Suprapubic skin (tissue), 4 donors: ENCODE results near the gene SFXN5. TPM values are rescaled to one million over a fixed set of nuclear protein-coding genes. Genes with fewer than 3 reads are reported as not detected.

Experiments
- DNase-seq, 2 donors: peaks; one replicate each; pipeline ENCODE4 v3.0.0-alpha.2; 2019; ENCODE audit warnings: low spot score in 2 of 2
- H3K27ac ChIP-seq: fragments of 200-600 bp; sonication (generic); one replicate; pipeline ENCODE4 v1.5.1; 2019
- H3K27me3 ChIP-seq: fragments of 200-600 bp; sonication (generic); one replicate; pipeline ENCODE4 v1.5.1; 2019
- H3K36me3 ChIP-seq: fragments of 200-600 bp; sonication (generic); one replicate; pipeline ENCODE4 v1.5.1; 2019
- H3K4me1 ChIP-seq: fragments of 200-600 bp; sonication (generic); one replicate; pipeline ENCODE4 v1.5.1; 2019
- H3K4me3 ChIP-seq: fragments of 200-600 bp; sonication (generic); one replicate; pipeline ENCODE4 v1.5.1; 2019; ENCODE audit warnings: mild to moderate bottlenecking
- H3K9me3 ChIP-seq: fragments of 200-600 bp; sonication (generic); one replicate; pipeline ENCODE4 v1.5.1; 2019
- EP300 ChIP-seq: sonication (generic); formaldehyde crosslinking; IDR thresholded peaks from one replicate; pipeline ENCODE4 v1.6.1; 2017; ENCODE audit warnings: antibody characterized with exemption
- POLR2A ChIP-seq, 2 donors: fragments of 450-650 bp; IDR thresholded peaks; one replicate each; pipeline ENCODE4 v1.6.1; 2017; ENCODE audit warnings: antibody characterized with exemption in 2 of 2, mild to moderate bottlenecking in 2 of 2, moderate library complexity in 2 of 2
- POLR2AphosphoS5 ChIP-seq, 3 donors: sonication (generic); formaldehyde crosslinking; IDR thresholded peaks; one replicate each; pipeline ENCODE4 v1.6.1; 2017; ENCODE audit warnings: antibody characterized with exemption in 3 of 3
- WGBS: methylation state at CpG from one replicate; pipeline ENCODE4 v1.1.5; 2018; 5-methylcytosine and 5-hydroxymethylcytosine counted together
- total RNA-seq, 4 donors: library from RNA; depleted of rRNA; stranded (reverse); fragments of >200 nt; gene quantifications; one replicate each; pipeline ENCODE4 v1.1.0, GENCODE V29; 2016
- TF ChIP-seq, protein P1 (sequence below), 2 donors: fragments of 200-600 bp in 1 of 2; fragments of 450-650 bp in 1 of 2; sonication (generic) in 1 of 2; IDR thresholded peaks; one replicate each; pipeline ENCODE4 v1.5.1; 2016 to 2019; ENCODE audit warnings: antibody characterized with exemption in 2 of 2, mild to moderate bottlenecking in 1 of 2, moderate library complexity in 1 of 2

The SFXN5 gene
- total RNA-seq, 4 donors from 2014 or later: 11.9 to 25.7 (median 18.8) TPM

DNA sequence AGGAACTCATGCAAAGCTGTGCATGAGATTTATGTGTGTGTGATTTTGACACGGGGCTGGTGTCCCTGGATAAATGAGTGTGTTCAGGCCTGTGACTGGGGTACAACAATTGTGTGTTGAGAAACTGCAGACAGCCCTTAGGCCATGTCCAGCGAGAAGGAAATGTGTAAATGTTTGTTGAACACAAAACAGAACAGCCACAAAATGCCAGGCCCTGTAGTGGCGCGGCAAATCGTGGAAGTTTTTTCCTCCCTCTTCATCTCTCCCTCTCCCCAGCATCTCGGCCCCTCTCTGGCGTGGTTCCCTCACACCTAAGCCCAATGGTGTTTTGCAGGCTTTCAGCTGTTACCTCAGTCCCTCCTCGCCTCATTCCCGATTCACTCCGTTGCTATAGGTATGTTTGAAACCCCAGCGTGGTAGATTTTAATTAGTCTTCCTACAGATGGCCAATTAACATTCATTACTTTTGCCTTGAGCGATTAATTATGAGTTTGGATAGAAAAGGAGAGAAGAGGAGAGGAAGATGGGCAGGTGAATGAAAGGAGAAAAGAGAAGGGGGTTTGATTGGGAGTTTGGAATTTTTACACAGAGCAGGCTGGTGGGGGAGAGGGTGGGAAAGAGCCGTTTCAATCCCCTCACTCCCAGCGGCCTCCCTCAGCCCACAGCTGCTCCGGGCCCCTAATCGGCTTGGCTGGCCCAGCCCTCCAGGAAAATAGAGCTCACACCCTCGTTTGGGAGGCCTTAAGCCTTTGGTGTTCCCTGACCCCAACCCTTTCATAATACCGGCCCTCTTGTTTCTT lies 173.5 kb downstream of the SFXN5 start:
- Histone ChIP-seq H3K36me3 (no peaks in the 10 kb centered on the region), H3K4me3 (no peak overlapping the region), H3K27me3 (peaks cover 60% of the 10 kb centered on the region), H3K4me1 (peaks cover 13% of the 10 kb centered on the region), H3K27ac (no peak overlapping the region), H3K9me3 (no peaks in the 10 kb centered on the region)
- DNase-seq: no peak
- TF ChIP-seq POLR2AphosphoS5 (IDR thresholded peaks at IDR 0.05) (no peak), EP300 (no peak), POLR2A (IDR thresholded peaks at IDR 0.05) (no peak)
- TF ChIP-seq, protein P1, sequence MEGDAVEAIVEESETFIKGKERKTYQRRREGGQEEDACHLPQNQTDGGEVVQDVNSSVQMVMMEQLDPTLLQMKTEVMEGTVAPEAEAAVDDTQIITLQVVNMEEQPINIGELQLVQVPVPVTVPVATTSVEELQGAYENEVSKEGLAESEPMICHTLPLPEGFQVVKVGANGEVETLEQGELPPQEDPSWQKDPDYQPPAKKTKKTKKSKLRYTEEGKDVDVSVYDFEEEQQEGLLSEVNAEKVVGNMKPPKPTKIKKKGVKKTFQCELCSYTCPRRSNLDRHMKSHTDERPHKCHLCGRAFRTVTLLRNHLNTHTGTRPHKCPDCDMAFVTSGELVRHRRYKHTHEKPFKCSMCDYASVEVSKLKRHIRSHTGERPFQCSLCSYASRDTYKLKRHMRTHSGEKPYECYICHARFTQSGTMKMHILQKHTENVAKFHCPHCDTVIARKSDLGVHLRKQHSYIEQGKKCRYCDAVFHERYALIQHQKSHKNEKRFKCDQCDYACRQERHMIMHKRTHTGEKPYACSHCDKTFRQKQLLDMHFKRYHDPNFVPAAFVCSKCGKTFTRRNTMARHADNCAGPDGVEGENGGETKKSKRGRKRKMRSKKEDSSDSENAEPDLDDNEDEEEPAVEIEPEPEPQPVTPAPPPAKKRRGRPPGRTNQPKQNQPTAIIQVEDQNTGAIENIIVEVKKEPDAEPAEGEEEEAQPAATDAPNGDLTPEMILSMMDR (IDR thresholded peaks at IDR 0.05): no peak
- whole genome bisulfite sequencing: 71% methylated on average over 18 of the region's 18 CpGs

DNA sequence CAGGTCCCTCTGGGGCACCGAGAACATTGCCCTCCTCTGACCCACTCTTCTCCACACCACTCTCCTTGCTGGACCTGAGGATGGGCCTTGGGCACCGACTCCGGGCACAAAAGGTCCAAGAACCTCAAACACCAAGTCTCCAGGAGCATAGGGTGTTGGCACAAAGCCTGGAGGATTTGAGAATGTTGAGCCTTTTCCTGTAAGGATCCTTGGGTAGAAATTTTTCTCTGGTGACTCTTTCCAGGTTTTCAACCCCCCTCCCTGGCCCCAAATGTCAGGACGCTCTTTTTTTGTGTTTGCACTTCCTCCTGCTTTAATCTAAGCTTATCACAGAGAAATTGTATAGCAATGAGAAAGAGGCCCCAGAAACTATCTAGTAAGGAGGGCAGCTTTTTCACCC lies 175.1 kb downstream of the SFXN5 start:
- TF ChIP-seq POLR2A (IDR thresholded peaks at IDR 0.05) (no peak), EP300 (no peak), POLR2AphosphoS5 (IDR thresholded peaks at IDR 0.05) (no peak)
- TF ChIP-seq, protein P1 (IDR thresholded peaks at IDR 0.05): no peak
- 83% methylated on average over 4 of the region's 4 CpGs for WGBS
- DNase-seq: no peak
- peaks cover 13% of the 10 kb centered on the region for H3K4me1 ChIP-seq
- H3K4me3 ChIP-seq: no peak overlapping the region
- H3K9me3 ChIP-seq: no peaks in the 10 kb centered on the region
- H3K36me3 ChIP-seq: peaks cover 9% of the 10 kb centered on the region
- H3K27ac ChIP-seq: no peak overlapping the region
- H3K27me3 ChIP-seq: peaks cover 48% of the 10 kb centered on the region

DNA sequence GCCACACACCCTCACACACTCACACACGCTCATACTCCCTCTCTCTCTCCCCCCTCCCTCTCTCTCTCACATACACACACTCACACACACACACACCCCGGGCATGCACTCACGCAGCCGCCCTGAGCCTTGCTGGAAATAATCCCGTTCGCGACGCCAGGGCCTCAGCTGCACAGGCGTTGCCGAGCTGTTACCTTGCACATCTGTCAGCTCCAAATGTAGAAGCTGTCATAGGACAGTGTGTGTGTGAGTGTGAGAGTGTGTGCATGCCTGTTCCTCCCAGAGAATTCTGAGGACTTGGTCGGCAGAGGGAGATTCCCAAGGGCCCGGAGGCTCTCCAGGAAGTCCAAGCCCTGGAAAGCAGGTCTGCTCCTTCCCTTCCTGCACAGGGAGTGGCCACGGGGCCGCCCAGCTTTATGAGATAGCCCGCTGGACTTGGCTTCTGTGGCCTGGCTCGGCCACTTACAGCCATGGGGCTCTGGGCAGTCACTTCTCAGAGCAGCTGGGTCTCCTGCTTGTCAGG lies 175.7 kb downstream of the SFXN5 start:
- DNase-seq: no peak
- no peak overlapping the region for H3K4me3 ChIP-seq
- H3K27me3 ChIP-seq: peaks cover 42% of the 10 kb centered on the region
- peaks cover 11% of the 10 kb centered on the region for H3K36me3 ChIP-seq
- TF ChIP-seq POLR2AphosphoS5 (IDR thresholded peaks at IDR 0.05): no peak
- no peak for TF ChIP-seq EP300
- TF ChIP-seq, protein P1 (IDR thresholded peaks at IDR 0.05): no peak
- TF ChIP-seq POLR2A (IDR thresholded peaks at IDR 0.05): no peak
- H3K9me3 ChIP-seq: no peaks in the 10 kb centered on the region
- WGBS: 9% methylated on average over 13 of the region's 16 CpGs
- H3K27ac ChIP-seq: no peak overlapping the region
- peaks cover 13% of the 10 kb centered on the region for H3K4me1 ChIP-seq

DNA sequence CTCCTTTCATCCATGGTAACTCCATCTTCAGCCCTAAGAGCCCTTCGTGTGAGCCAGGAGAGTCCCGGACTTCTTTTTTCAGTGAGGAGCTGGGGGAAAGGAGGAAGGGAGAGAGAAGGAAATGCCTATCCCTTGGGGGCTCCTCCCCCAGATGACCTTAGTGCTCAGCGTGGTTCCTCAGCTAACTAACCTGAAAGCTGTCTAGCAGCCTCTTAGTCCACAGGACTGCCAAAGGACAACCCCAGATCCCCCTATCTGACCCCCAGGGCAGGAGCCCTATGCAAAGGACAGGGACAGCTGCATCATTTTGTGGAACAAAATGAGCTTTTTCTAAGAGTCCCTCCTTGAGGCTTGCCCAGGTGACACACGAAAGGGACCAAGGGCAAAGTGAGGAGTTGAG lies 176.4 kb downstream of the SFXN5 start:
- peaks cover 11% of the 10 kb centered on the region for H3K36me3 ChIP-seq
- H3K9me3 ChIP-seq: no peaks in the 10 kb centered on the region
- no peak overlapping the region for H3K4me3 ChIP-seq
- DNase-seq: no peak
- H3K27me3 ChIP-seq: peaks cover 39% of the 10 kb centered on the region
- TF ChIP-seq, protein P1 (IDR thresholded peaks at IDR 0.05): no peak
- no peak for TF ChIP-seq POLR2A (IDR thresholded peaks at IDR 0.05)
- no peak for TF ChIP-seq EP300
- no peak for TF ChIP-seq POLR2AphosphoS5 (IDR thresholded peaks at IDR 0.05)
- no peak overlapping the region for H3K27ac ChIP-seq
- WGBS: 10% methylated on average over 4 of the region's 4 CpGs
- H3K4me1 ChIP-seq: peaks cover 13% of the 10 kb centered on the region

DNA sequence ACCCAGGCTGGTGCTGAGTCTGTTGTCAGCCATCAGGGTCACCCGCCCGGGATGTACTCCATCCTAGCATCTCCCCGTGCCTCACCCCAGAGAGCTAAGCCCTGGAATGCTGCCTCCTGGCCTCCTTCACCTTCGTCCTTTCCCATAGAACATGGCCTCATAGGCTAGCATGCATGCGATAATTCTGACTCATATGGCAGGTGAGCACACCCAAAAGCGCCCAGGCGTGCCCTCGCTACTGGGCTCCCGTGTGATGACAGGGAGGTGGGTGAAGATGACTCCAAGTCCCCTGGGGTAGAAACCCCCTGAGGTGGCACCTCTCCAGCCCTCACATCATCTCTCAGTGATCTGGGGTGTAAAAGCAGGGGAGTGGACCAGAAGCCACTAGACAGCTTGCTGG lies 177.0 kb downstream of the SFXN5 start:
- WGBS: 57% methylated on average over 9 of the region's 9 CpGs
- no peak for TF ChIP-seq EP300
- TF ChIP-seq, protein P1 (IDR thresholded peaks at IDR 0.05): no peak
- TF ChIP-seq POLR2A (IDR thresholded peaks at IDR 0.05): no peak
- TF ChIP-seq POLR2AphosphoS5 (IDR thresholded peaks at IDR 0.05): no peak
- H3K4me3 ChIP-seq: no peak overlapping the region

More for the DNA sequence above, 177.0 kb downstream of the SFXN5 start:
- Histone ChIP-seq H3K27me3 (peaks cover 34% of the 10 kb centered on the region), H3K4me1 (peaks cover 13% of the 10 kb centered on the region), H3K36me3 (peaks cover 11% of the 10 kb centered on the region), H3K9me3 (no peaks in the 10 kb centered on the region), H3K27ac (no peak overlapping the region)
- no peak for DNase-seq
